A673 (cell line): Measurements from ENCODE around the gene TBX20.

Source experiments
- EZH2 ChIP-seq: fragments of 200-600 bp; sonication (generic); IDR thresholded peaks from 2 replicates; pipeline ENCODE4 v1.6.1; 2017; ENCODE audit warnings: borderline replicate concordance, low read depth, mild to moderate bottlenecking, mixed read lengths, antibody characterized with exemption, low read length; ENCODE audit not compliant: poor library complexity, severe bottlenecking
- TF ChIP-seq, protein P1 (sequence below): fragments of 300-800, 200-600 bp; sonication (generic); conservative IDR thresholded peaks from 2 replicates; pipeline ENCODE4 v1.5.1; 2017; ENCODE audit warnings: low read depth, mild to moderate bottlenecking, antibody characterized with exemption, low read length, moderate library complexity, mixed read lengths

DNA sequence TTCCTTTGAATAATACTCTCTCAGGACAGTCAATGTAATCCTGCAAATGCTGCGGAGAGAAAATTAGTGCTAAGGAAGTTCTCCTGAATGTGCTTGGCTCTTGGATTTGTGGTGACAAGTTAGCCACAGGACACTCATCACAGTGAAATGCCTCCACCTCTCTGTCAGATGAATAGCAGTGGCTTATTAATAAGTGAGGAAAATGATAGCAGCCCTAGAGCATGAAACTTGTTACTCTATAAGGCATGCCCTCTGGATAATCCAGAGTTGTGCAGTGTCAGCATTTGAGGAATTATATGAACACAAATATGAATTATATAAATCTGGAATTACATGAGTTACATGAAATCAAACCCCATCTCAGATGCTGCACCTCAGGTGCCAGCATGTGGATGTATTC is 23.5 kb upstream of the TBX20 start:
- TF ChIP-seq, protein P1, sequence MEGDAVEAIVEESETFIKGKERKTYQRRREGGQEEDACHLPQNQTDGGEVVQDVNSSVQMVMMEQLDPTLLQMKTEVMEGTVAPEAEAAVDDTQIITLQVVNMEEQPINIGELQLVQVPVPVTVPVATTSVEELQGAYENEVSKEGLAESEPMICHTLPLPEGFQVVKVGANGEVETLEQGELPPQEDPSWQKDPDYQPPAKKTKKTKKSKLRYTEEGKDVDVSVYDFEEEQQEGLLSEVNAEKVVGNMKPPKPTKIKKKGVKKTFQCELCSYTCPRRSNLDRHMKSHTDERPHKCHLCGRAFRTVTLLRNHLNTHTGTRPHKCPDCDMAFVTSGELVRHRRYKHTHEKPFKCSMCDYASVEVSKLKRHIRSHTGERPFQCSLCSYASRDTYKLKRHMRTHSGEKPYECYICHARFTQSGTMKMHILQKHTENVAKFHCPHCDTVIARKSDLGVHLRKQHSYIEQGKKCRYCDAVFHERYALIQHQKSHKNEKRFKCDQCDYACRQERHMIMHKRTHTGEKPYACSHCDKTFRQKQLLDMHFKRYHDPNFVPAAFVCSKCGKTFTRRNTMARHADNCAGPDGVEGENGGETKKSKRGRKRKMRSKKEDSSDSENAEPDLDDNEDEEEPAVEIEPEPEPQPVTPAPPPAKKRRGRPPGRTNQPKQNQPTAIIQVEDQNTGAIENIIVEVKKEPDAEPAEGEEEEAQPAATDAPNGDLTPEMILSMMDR = no peak
- no peak for TF ChIP-seq EZH2
